H1 (cell line): ENCODE measurements around the gene IGSF9B. TPM values are rescaled to one million over a fixed set of nuclear protein-coding genes. Genes with fewer than 3 reads are reported as not detected.

Experiments
- CTCF ChIA-PET: fragments of 300-600 bp; sonication (Branson Sonifier 250); formaldehyde crosslinking; loops from one replicate; lab custom pipeline; 2021; ENCODE audit not compliant: partially characterized antibody; lab: Charles Lee
- POLR2A ChIA-PET: fragments of 300-600 bp; sonication (Branson Sonifier 250); formaldehyde crosslinking; loops from one replicate; lab custom pipeline; 2021; ENCODE audit warnings: inconsistent platforms; ENCODE audit not compliant: partially characterized antibody; lab: Charles Lee
- DNase-seq, 2 experiments: peaks; one replicate each; pipeline versions ENCODE4 v3.0.0 to v3.0.0-alpha.2; 2010 to 2022; ENCODE audit warnings: low spot score in 2 of 2, low read depth in 1 of 2, mixed read lengths in 1 of 2
- FAIRE-seq: peaks from 2 replicates; lab custom pipeline; 2011; peaks lifted over from hg19 to GRCh38; lab: Jason Lieb, UNC
- H2AFZ ChIP-seq: 2 replicates; pipeline ENCODE4 v1.8.1; 2012; ENCODE audit warnings: low read length, inconsistent platforms
- H2AK5ac ChIP-seq: 2 replicates; pipeline ENCODE4 v1.6.1; 2013; ENCODE audit warnings: low read depth, low read length
- H2BK120ac ChIP-seq: replicated peaks from 2 replicates; pipeline ENCODE3; 2013; ENCODE audit warnings: low read depth, low read length, inconsistent platforms
- H2BK12ac ChIP-seq: 2 replicates; pipeline ENCODE4 v1.6.1; 2013; ENCODE audit warnings: low read depth, low read length
- H2BK15ac ChIP-seq: 2 replicates; pipeline ENCODE4 v1.6.1; 2013; ENCODE audit warnings: low read length
- H2BK20ac ChIP-seq: 2 replicates; pipeline ENCODE4 v1.6.1; 2013; ENCODE audit warnings: low read length
- H2BK5ac ChIP-seq: 2 replicates; pipeline ENCODE4 v1.6.1; 2013; ENCODE audit warnings: low read depth, low read length
- H3K14ac ChIP-seq: 2 replicates; pipeline ENCODE4 v1.6.1; 2013; ENCODE audit warnings: inconsistent platforms; ENCODE audit not compliant: insufficient read length
- H3K18ac ChIP-seq: 2 replicates; pipeline ENCODE4 v1.6.1; 2013; ENCODE audit warnings: low read length; ENCODE audit errors: extremely low read depth
- H3K23ac ChIP-seq: 2 replicates; pipeline ENCODE4 v1.6.1; 2013; ENCODE audit warnings: inconsistent platforms; ENCODE audit not compliant: insufficient read length
- H3K23me2 ChIP-seq: 2 replicates; pipeline ENCODE4 v1.6.1; 2013; ENCODE audit warnings: low read depth, low read length
- H3K27ac ChIP-seq: 2 replicates; pipeline ENCODE4 v1.6.1; 2011; ENCODE audit warnings: low read depth, low read length, inconsistent platforms
- H3K27me3 ChIP-seq, 4 experiments: replicated peaks in 1 of 4; 1 replicate in 1 of 4; 2 replicates in 3 of 4; pipeline versions ENCODE4 v1.6.1 to v1.8.1; 2011 to 2013; ENCODE audit warnings: low read length in 3 of 4, mild to moderate bottlenecking in 3 of 4, inconsistent platforms in 2 of 4, mixed read lengths in 2 of 4, moderate library complexity in 1 of 4; ENCODE audit not compliant: control insufficient read depth in 3 of 4, insufficient read depth in 3 of 4; ENCODE audit errors: extremely low read depth in 1 of 4
- H3K36me3 ChIP-seq, 4 experiments: 2 replicates each; pipeline versions ENCODE4 v1.6.1 to v1.8.1; 2011 to 2013; ENCODE audit warnings: mild to moderate bottlenecking in 4 of 4, low read length in 3 of 4, moderate library complexity in 2 of 4, control low read depth in 1 of 4, inconsistent platforms in 1 of 4; ENCODE audit not compliant: insufficient read depth in 4 of 4, control insufficient read depth in 2 of 4
- H3K4ac ChIP-seq: replicated peaks from 2 replicates; pipeline ENCODE3; 2013; ENCODE audit warnings: low read length, low read depth, mixed read lengths, inconsistent platforms; ENCODE audit not compliant: insufficient read length
- H3K4me1 ChIP-seq, 4 experiments: replicated peaks in 1 of 4; 1 replicate in 1 of 4; 2 replicates in 3 of 4; pipeline versions ENCODE4 v1.6.1 to v1.8.1; 2011 to 2013; ENCODE audit warnings: low read length in 3 of 4, inconsistent platforms in 2 of 4, mixed read lengths in 1 of 4; ENCODE audit not compliant: insufficient read depth in 4 of 4, control insufficient read depth in 3 of 4
- H3K4me2 ChIP-seq, 2 experiments: 2 replicates each; pipeline versions ENCODE4 v1.6.1 to v1.8.1; 2011 to 2013; ENCODE audit warnings: low read depth in 2 of 2, low read length in 2 of 2, control low read depth in 1 of 2, inconsistent platforms in 1 of 2, mild to moderate bottlenecking in 1 of 2; ENCODE audit not compliant: insufficient read depth in 1 of 2
- H3K4me3 ChIP-seq, 4 experiments: fragments of 200-600, 300-600 bp in 1 of 4; sonication (generic), shearing (Covaris generic), sonication (Bioruptor Twin) in 1 of 4; 2 replicates each; pipeline versions ENCODE4 v1.5.1 to v1.8.1; 2011 to 2016; ENCODE audit warnings: low read length in 4 of 4, low read depth in 3 of 4, control low read depth in 2 of 4, inconsistent platforms in 2 of 4, mild to moderate bottlenecking in 2 of 4, mixed read lengths in 1 of 4, moderate library complexity in 1 of 4; ENCODE audit not compliant: insufficient read depth in 2 of 4; ENCODE audit errors: extremely low read depth in 1 of 4
- H3K56ac ChIP-seq: replicated peaks from 2 replicates; pipeline ENCODE3; 2013; ENCODE audit warnings: low read depth, mild to moderate bottlenecking, mixed read lengths, low read length, inconsistent platforms; ENCODE audit not compliant: insufficient read length
- H3K79me1 ChIP-seq: 2 replicates; pipeline ENCODE4 v1.6.1; 2013; ENCODE audit warnings: low read depth, low read length, control low read depth
- H3K79me2 ChIP-seq, 2 experiments: 2 replicates each; pipeline versions ENCODE4 v1.6.1 to v1.8.1; 2012 to 2013; ENCODE audit warnings: low read length in 2 of 2, mild to moderate bottlenecking in 2 of 2, inconsistent platforms in 1 of 2; ENCODE audit not compliant: insufficient read depth in 2 of 2, control insufficient read depth in 1 of 2
- H3K9ac ChIP-seq, 4 experiments: replicated peaks in 1 of 4; 1 replicate in 1 of 4; 2 replicates in 3 of 4; pipeline versions ENCODE4 v1.6.1 to v1.8.1; 2011 to 2013; ENCODE audit warnings: low read depth in 3 of 4, low read length in 3 of 4, control low read depth in 2 of 4, mild to moderate bottlenecking in 2 of 4, moderate library complexity in 2 of 4, inconsistent platforms in 1 of 4; ENCODE audit errors: extremely low read depth in 1 of 4
- H3K9me3 ChIP-seq, 2 experiments: 2 replicates each; pipeline versions ENCODE4 v1.6.1 to v1.8.1; 2012 to 2013; ENCODE audit warnings: mild to moderate bottlenecking in 2 of 2, moderate library complexity in 2 of 2, control low read depth in 1 of 2, inconsistent platforms in 1 of 2, low read depth in 1 of 2, low read length in 1 of 2, mixed read lengths in 1 of 2; ENCODE audit not compliant: insufficient read depth in 2 of 2
- H4K20me1 ChIP-seq, 2 experiments: replicated peaks in 1 of 2; 2 replicates each; pipeline versions ENCODE3 to v1.8.1; 2011 to 2013; ENCODE audit warnings: inconsistent platforms in 2 of 2, low read length in 2 of 2, mild to moderate bottlenecking in 1 of 2; ENCODE audit not compliant: insufficient read depth in 2 of 2, control insufficient read depth in 1 of 2
- H4K5ac ChIP-seq: 2 replicates; pipeline ENCODE4 v1.6.1; 2013; ENCODE audit warnings: low read length, low read depth, mixed read lengths, inconsistent platforms; ENCODE audit not compliant: insufficient read length
- H4K8ac ChIP-seq: 2 replicates; pipeline ENCODE4 v1.8.0; 2013; ENCODE audit warnings: mild to moderate bottlenecking, moderate library complexity, low read length, inconsistent platforms; ENCODE audit not compliant: insufficient read depth; ENCODE audit errors: extremely low read depth
- H4K91ac ChIP-seq: replicated peaks from 2 replicates; pipeline ENCODE3; 2013; ENCODE audit warnings: low read length, mixed read lengths, inconsistent platforms; ENCODE audit not compliant: insufficient read length
- EGR1 ChIP-seq: IDR thresholded peaks from 2 replicates; pipeline ENCODE4 v1.6.1; 2011; ENCODE audit warnings: low read depth, low read length, borderline replicate concordance
- EZH2 ChIP-seq: fragments of 200-600 bp; sonication (generic); IDR thresholded peaks from 2 replicates; pipeline ENCODE4 v1.7.1; 2012; ENCODE audit warnings: low read depth, mild to moderate bottlenecking, moderate library complexity, low read length, inconsistent platforms; ENCODE audit not compliant: severe bottlenecking
- KDM1A ChIP-seq: fragments of 200-600, 300-600 bp; sonication (generic); IDR thresholded peaks from 2 replicates; pipeline ENCODE4 v1.7.1; 2016; ENCODE audit warnings: mild to moderate bottlenecking, low read length, borderline replicate concordance
- TEAD4 ChIP-seq: IDR thresholded peaks from 2 replicates; pipeline ENCODE4 v1.6.1; 2012; ENCODE audit warnings: low read depth, low read length, inconsistent platforms, mixed read lengths
- WGBS, 2 experiments: shearing (Covaris generic) in 1 of 2; methylation state at CpG; one replicate each; pipeline versions ENCODE4 v1.1.6 to v1.1.7; 2013 to 2015; ENCODE audit warnings: low lambda C conversion rate in 2 of 2, mixed read lengths in 2 of 2, inconsistent platforms in 1 of 2, low coverage in 1 of 2, missing lambda C conversion rate in 1 of 2; ENCODE audit not compliant: insufficient replicate concordance in 2 of 2, insufficient coverage in 1 of 2, insufficient read length in 1 of 2; ENCODE audit errors: extremely low coverage in 1 of 2, missing lambda C conversion rate in 1 of 2; 5-methylcytosine and 5-hydroxymethylcytosine counted together
- polyA plus RNA-seq, 7 experiments: library from polyadenylated mRNA; depleted of rRNA in 3 of 7; stranded (reverse) in 5 of 7; unstranded in 2 of 7; fragments of >200 nt in 5 of 7; fragments of 200-250 nt in 2 of 7; gene quantifications; 1 replicate in 5 of 7; 2 replicates in 1 of 7; 4 replicates in 1 of 7; pipeline versions ENCODE4 v1.2.1 to v1.2.3, GENCODE V29; 2011 to 2013; ENCODE audit warnings: missing spikeins in 2 of 7, mixed read lengths in 2 of 7
- total RNA-seq: library from RNA; stranded (reverse); fragmentation: NEBNext Ultra II Directional; extraction: Animal tissue kit (Norgen Biotek cat#: 25700); gene quantifications from 2 replicates; pipeline ENCODE4 v1.2.1, GENCODE V29; 2021

Gene IGSF9B
- total and polyA plus RNA-seq, 2 of the 8 experiments (the other 6 are each of a cell fraction or from before 2014, with no cell fraction given): 16.5 to 49.2 TPM

GRCh38 chr11:133955945-133956421 lies 785 bp downstream of the IGSF9B start:
- CTCF ChIA-PET: interaction anchor here (0.8 to 1.4 kb wide), 6 partner anchors 9 to 877 kb away, joined by 3 to 5 read pairs (median 3); no protein-coding TSS in a partner anchor
- no peak overlapping the region for H3K4ac ChIP-seq
- no peak for FAIRE-seq
- H2BK5ac ChIP-seq: no peak overlapping the region
- no peak overlapping the region for H3K56ac ChIP-seq
- no peak overlapping the region for H3K18ac ChIP-seq
- WGBS, 2 experiments: 3% methylated on average over 11 of the region's 58 CpGs; no CpG with 5 or more reads in 1 of the 2 experiments
- no peak overlapping the region for H4K5ac ChIP-seq
- no peak overlapping the region for H2AFZ ChIP-seq
- H3K14ac ChIP-seq: no peak overlapping the region
- no peak overlapping the region for H2AK5ac ChIP-seq
- H3K4me3 ChIP-seq: peak overlapping the region; percentile 47 to 88 (median 64)
- H3K23ac ChIP-seq: no peak overlapping the region
- no peaks in the 10 kb centered on the region; a peak in 1 of 4 replicates for H3K9me3 ChIP-seq
- no peak overlapping the region for H2BK12ac ChIP-seq
- H3K27ac ChIP-seq: no peak overlapping the region
- no peak overlapping the region; the same call in 1 of the 2 replicates for H4K8ac ChIP-seq
- peaks cover 3 to 38% of the 10 kb centered on the region in 2 experiments; a peak in 3 of 4 replicates for H3K79me2 ChIP-seq
- DNase-seq: no peak
- H3K79me1 ChIP-seq: peaks cover 17% of the 10 kb centered on the region; the same call in 1 of the 2 replicates
- H2BK15ac ChIP-seq: no peak overlapping the region
- TF ChIP-seq EZH2: peak; percentile 51
- no peak for TF ChIP-seq KDM1A
- TF ChIP-seq TEAD4: no peak
- TF ChIP-seq EGR1: no peak
- H3K23me2 ChIP-seq: peaks cover 11% of the 10 kb centered on the region
- peaks cover 0 to 25% (median 17%) of the 10 kb centered on the region in 4 experiments; a peak in 6 of 7 replicates for H3K27me3 ChIP-seq
- no peak overlapping the region for H2BK120ac ChIP-seq
- peak overlapping the region; percentile 77 to 98 for H3K4me2 ChIP-seq
- no peak overlapping the region for H4K91ac ChIP-seq
- H2BK20ac ChIP-seq: no peak overlapping the region
- peaks cover 12 to 45% (median 30%) of the 10 kb centered on the region in 4 experiments for H3K4me1 ChIP-seq
- H3K36me3 ChIP-seq: no peaks in the 10 kb centered on the region; a peak in 1 of 8 replicates
- POLR2A ChIA-PET: interaction anchor here (0.8 to 2.7 kb wide), 4 partner anchors 9 to 82 kb away, joined by 3 to 16 read pairs (median 3); no protein-coding TSS in a partner anchor
- no peak overlapping the region; a peak in 1 of 7 replicates for H3K9ac ChIP-seq
- H4K20me1 ChIP-seq: peaks cover 21 to 32% of the 10 kb centered on the region in 2 experiments
